Activated B cell treated with CpG ODN at 0.5 μM for 24 hours (primary cell): Measurements from ENCODE around the gene ADAMTS16. TPM values are rescaled to one million over a fixed set of nuclear protein-coding genes. Genes with fewer than 3 reads are reported as not detected.

Source experiments
- ATAC-seq: fragments of 200-7000 bp; cut with Tn5 transposase; one replicate; pipeline ENCODE4 v1.10.0; 2021; ENCODE audit warnings: low read depth, mild to moderate bottlenecking, moderate library complexity
- CTCF ChIA-PET: fragments of 350-600 bp; sonication (Branson Sonifier 250); formaldehyde crosslinking; loops from one replicate; lab custom pipeline; 2021; ENCODE audit warnings: antibody characterized with exemption; lab: Charles Lee
- POLR2A ChIA-PET: fragments of 350-600 bp; sonication (Branson Sonifier 250); formaldehyde crosslinking; loops from one replicate; lab custom pipeline; 2021; ENCODE audit warnings: antibody characterized with exemption; lab: Charles Lee
- DNase-seq: peaks from one replicate; pipeline ENCODE4 v3.0.0; 2022
- H3K27ac Mint-ChIP-seq: one replicate; pipeline ENCODE4 v1.8.0; 2020; ENCODE audit warnings: mixed read lengths
- H3K27me3 Mint-ChIP-seq: one replicate; pipeline ENCODE4 v1.8.0; 2021; ENCODE audit warnings: mixed read lengths
- H3K36me3 Mint-ChIP-seq: one replicate; pipeline ENCODE4 v1.8.0; 2021; ENCODE audit warnings: low read depth, mixed read lengths
- H3K4me1 Mint-ChIP-seq: one replicate; pipeline ENCODE4 v1.8.0; 2021; ENCODE audit warnings: mixed read lengths
- H3K4me3 Mint-ChIP-seq: one replicate; pipeline ENCODE4 v1.8.0; 2020; ENCODE audit warnings: mild to moderate bottlenecking, mixed read lengths
- H3K9me3 Mint-ChIP-seq: one replicate; pipeline ENCODE4 v1.8.0; 2020; ENCODE audit warnings: mixed read lengths
- intact Hi-C: fragments of 100-400 bp; cut with micrococcal nuclease; formaldehyde crosslinking; loops from one replicate; pipeline ENCODE4 v1.15.1; 2024
- total RNA-seq: library from RNA; stranded (reverse); gene quantifications from 2 replicates; pipeline ENCODE4 v1.2.3, GENCODE V29; 2022
- TF ChIP-seq, protein P1 (sequence below): fragments of 200-600 bp; IDR thresholded peaks from one replicate; pipeline ENCODE4 v1.8.0; 2022; ENCODE audit warnings: antibody characterized with exemption, mild to moderate bottlenecking

The ADAMTS16 gene, protein sequence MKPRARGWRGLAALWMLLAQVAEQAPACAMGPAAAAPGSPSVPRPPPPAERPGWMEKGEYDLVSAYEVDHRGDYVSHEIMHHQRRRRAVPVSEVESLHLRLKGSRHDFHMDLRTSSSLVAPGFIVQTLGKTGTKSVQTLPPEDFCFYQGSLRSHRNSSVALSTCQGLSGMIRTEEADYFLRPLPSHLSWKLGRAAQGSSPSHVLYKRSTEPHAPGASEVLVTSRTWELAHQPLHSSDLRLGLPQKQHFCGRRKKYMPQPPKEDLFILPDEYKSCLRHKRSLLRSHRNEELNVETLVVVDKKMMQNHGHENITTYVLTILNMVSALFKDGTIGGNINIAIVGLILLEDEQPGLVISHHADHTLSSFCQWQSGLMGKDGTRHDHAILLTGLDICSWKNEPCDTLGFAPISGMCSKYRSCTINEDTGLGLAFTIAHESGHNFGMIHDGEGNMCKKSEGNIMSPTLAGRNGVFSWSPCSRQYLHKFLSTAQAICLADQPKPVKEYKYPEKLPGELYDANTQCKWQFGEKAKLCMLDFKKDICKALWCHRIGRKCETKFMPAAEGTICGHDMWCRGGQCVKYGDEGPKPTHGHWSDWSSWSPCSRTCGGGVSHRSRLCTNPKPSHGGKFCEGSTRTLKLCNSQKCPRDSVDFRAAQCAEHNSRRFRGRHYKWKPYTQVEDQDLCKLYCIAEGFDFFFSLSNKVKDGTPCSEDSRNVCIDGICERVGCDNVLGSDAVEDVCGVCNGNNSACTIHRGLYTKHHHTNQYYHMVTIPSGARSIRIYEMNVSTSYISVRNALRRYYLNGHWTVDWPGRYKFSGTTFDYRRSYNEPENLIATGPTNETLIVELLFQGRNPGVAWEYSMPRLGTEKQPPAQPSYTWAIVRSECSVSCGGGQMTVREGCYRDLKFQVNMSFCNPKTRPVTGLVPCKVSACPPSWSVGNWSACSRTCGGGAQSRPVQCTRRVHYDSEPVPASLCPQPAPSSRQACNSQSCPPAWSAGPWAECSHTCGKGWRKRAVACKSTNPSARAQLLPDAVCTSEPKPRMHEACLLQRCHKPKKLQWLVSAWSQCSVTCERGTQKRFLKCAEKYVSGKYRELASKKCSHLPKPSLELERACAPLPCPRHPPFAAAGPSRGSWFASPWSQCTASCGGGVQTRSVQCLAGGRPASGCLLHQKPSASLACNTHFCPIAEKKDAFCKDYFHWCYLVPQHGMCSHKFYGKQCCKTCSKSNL
- total RNA-seq, result not detected in 2 replicates

DNA sequence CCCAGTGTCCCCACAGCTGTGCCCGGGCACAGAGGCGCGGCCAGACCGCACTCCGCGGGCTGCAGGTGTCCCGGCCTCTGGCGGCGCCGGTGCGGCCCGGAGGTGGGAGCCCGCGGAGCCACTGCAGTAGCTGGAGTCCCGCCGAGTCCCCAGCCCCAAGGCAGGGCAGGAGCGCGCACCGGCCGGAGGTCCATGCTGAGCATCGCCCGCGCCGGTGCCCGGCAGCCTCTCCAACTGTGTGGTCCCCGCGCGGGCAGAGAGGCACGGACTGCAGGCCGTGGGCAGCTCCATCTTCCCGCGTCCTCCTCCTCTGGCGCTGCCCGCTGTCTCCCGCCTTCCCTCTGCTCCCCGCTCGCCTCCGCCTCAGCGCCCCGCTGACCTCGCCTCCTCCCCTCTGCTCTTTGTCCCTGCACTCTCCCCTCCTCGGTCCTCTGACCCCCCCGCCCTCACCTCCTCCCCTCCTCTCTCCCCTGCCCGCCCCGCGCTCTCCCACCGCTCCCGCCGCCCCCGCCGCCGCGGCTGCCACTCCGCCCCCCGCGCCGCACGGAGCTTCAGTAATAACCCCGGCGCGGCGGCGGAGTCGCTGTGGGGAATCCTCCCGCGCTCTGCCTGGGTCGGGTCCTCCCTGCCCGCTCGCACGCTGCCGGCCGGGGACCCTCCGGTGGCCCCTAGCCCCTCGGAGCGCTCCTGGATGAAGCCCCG is at the start of gene ADAMTS16:
TSS of gene ADAMTS16 (plus strand) at position 554 of the 702 bp plus-strand sequence. CDS start at position 692, 138 bp downstream.
- DNase-seq (no peak), ATAC-seq (no peak)
- ChIA-PET POLR2A (no interaction called here), CTCF (interaction anchor here (0.6 to 1.0 kb wide), 2 partner anchors 741 to 1605 kb away, joined by 3 read pairs; no protein-coding TSS in a partner anchor)
- no peaks in the 10 kb centered on the region for H3K4me1 Mint-ChIP-seq
- intact Hi-C loops, result loop anchor here (2.0 kb wide), 1 partner anchor 1437 kb away; no protein-coding TSS in a partner anchor
- H3K36me3 Mint-ChIP-seq, result no peaks in the 10 kb centered on the region
- TF ChIP-seq, protein P1, sequence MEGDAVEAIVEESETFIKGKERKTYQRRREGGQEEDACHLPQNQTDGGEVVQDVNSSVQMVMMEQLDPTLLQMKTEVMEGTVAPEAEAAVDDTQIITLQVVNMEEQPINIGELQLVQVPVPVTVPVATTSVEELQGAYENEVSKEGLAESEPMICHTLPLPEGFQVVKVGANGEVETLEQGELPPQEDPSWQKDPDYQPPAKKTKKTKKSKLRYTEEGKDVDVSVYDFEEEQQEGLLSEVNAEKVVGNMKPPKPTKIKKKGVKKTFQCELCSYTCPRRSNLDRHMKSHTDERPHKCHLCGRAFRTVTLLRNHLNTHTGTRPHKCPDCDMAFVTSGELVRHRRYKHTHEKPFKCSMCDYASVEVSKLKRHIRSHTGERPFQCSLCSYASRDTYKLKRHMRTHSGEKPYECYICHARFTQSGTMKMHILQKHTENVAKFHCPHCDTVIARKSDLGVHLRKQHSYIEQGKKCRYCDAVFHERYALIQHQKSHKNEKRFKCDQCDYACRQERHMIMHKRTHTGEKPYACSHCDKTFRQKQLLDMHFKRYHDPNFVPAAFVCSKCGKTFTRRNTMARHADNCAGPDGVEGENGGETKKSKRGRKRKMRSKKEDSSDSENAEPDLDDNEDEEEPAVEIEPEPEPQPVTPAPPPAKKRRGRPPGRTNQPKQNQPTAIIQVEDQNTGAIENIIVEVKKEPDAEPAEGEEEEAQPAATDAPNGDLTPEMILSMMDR, result no peak
- H3K27ac Mint-ChIP-seq, result no peak within 1 kb of the TSS
- no peaks in the 10 kb centered on the region for H3K9me3 Mint-ChIP-seq
- no peak within 1 kb of the TSS for H3K4me3 Mint-ChIP-seq
- H3K27me3 Mint-ChIP-seq, result peaks cover 18% of the 10 kb centered on the region

DNA sequence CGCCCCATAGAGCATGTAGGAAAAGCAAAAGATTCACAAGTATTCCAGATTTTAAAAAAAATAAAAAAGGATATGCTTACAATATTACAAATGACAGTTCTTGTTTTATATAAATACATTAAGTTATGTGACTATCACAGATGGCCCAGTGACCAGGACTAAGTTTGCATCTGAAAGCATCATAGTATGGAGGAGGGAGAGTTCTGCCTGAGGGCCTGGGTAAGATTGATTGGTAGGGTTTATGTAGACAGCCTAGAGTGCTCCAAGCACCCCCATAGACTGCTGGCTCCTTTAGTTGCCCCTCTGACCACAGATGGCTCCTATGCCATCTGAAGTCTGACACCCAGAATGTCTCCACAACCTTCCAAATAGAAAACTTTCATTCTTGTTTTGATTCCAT is 48.0 kb upstream of the ADAMTS16 start:
- Mint-ChIP-seq H3K27ac (no peak overlapping the region), H3K4me1 (no peaks in the 10 kb centered on the region), H3K4me3 (no peak overlapping the region), H3K9me3 (peaks cover 4% of the 10 kb centered on the region), H3K36me3 (no peaks in the 10 kb centered on the region), H3K27me3 (no peaks in the 10 kb centered on the region)
- TF ChIP-seq, protein P1, result no peak
- POLR2A ChIA-PET, result no interaction called here
- ATAC-seq (no peak), DNase-seq (no peak)
- intact Hi-C loops, result no loop called here
- CTCF ChIA-PET, result no interaction called here

DNA sequence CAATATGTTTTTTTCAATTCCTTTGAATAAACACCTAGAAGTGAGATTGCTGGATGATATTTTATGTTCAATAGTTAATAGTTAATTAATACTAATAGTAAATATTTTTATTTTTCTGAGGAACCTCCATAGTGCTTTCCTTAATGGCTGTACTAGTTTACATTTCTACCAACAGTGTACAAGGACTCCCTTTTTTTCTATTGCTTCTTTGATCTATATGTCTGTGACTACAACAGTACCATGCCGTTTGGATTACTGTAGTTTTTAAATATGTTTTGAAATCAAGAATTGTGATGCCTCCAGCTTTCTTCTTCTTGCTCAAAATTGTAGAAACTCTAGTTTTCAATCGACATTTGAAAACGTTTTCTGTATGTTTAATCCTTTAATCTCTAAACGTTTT is 39.5 kb upstream of the ADAMTS16 start:
- ChIA-PET POLR2A (no interaction called here), CTCF (no interaction called here)
- intact Hi-C loops, result no loop called here
- Mint-ChIP-seq H3K36me3 (no peaks in the 10 kb centered on the region), H3K27me3 (no peaks in the 10 kb centered on the region), H3K4me1 (no peaks in the 10 kb centered on the region), H3K4me3 (no peak overlapping the region), H3K27ac (no peak overlapping the region), H3K9me3 (peaks cover 8% of the 10 kb centered on the region)
- DNase-seq (no peak), ATAC-seq (no peak)
- TF ChIP-seq, protein P1, result no peak

DNA sequence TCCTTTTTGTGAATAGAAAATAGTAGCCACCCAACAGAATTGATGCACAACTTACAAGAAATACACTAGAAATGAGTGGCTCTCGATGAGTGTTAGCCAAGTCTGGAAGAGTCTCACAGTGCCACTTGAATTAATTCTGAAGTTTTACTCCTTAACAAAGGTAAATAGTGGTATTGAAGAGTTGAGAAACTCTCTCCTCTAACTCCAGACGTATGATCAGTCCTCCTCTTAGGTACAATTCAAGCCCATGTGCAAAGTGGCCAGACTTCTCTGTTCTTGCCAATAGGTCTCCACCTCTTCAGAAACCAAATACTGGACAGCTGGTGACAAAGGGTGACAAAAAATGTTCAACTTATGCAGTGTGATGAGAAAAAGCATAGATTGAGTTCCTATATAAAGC is 38.5 kb upstream of the ADAMTS16 start:
- ChIA-PET POLR2A (no interaction called here), CTCF (no interaction called here)
- Mint-ChIP-seq H3K4me1 (no peaks in the 10 kb centered on the region), H3K36me3 (no peaks in the 10 kb centered on the region), H3K27ac (no peak overlapping the region), H3K27me3 (no peaks in the 10 kb centered on the region), H3K4me3 (no peak overlapping the region), H3K9me3 (peaks cover 4% of the 10 kb centered on the region)
- ATAC-seq, result no peak
- intact Hi-C loops, result no loop called here
- no peak for DNase-seq
- TF ChIP-seq, protein P1, result no peak
